Activated CD8-positive, alpha-beta memory T cell treated with anti-CD3 and anti-CD28 coated beads, Interleukin-2, amount 10 ng/mL, durations not matched to agents 7 days and 5 days (primary cell): Measurements from ENCODE around the gene SPTLC2. TPM values are rescaled to one million over a fixed set of nuclear protein-coding genes. Genes with fewer than 3 reads are reported as not detected.

ENCODE experiments used
- ATAC-seq: fragments of 150-1000 bp; cut with Tn5 transposase; one replicate; pipeline ENCODE4 v1.10.0; 2021; ENCODE audit warnings: moderate library complexity
- CTCF ChIA-PET: fragments of 350-600 bp; sonication (Branson Sonifier 250); formaldehyde crosslinking; loops from one replicate; lab custom pipeline; 2021; ENCODE audit warnings: antibody characterized with exemption; lab: Charles Lee
- DNase-seq: peaks from one replicate; pipeline ENCODE4 v3.0.0-alpha.2; 2020
- H3K27ac Mint-ChIP-seq: one replicate; pipeline ENCODE4 v1.8.0; 2021; ENCODE audit warnings: mild to moderate bottlenecking, mixed read lengths
- H3K27me3 Mint-ChIP-seq: one replicate; pipeline ENCODE4 v1.8.0; 2021; ENCODE audit warnings: mixed read lengths
- H3K36me3 Mint-ChIP-seq: one replicate; pipeline ENCODE4 v1.8.0; 2021; ENCODE audit warnings: mild to moderate bottlenecking, mixed read lengths
- H3K4me1 Mint-ChIP-seq: one replicate; pipeline ENCODE4 v1.8.0; 2021; ENCODE audit warnings: mixed read lengths
- H3K4me3 Mint-ChIP-seq: one replicate; pipeline ENCODE4 v1.8.0; 2021; ENCODE audit warnings: mild to moderate bottlenecking, moderate library complexity, mixed read lengths
- H3K9me3 Mint-ChIP-seq: one replicate; pipeline ENCODE4 v1.8.0; 2022; ENCODE audit warnings: low read depth, mixed read lengths
- total RNA-seq, 2 experiments: library from RNA; stranded (reverse); gene quantifications; one replicate each; pipeline ENCODE4 v1.2.3, GENCODE V29; 2021

The SPTLC2 gene
- total RNA-seq, 2 experiments from 2014 or later, result 34.5 to 43.3 TPM

DNA sequence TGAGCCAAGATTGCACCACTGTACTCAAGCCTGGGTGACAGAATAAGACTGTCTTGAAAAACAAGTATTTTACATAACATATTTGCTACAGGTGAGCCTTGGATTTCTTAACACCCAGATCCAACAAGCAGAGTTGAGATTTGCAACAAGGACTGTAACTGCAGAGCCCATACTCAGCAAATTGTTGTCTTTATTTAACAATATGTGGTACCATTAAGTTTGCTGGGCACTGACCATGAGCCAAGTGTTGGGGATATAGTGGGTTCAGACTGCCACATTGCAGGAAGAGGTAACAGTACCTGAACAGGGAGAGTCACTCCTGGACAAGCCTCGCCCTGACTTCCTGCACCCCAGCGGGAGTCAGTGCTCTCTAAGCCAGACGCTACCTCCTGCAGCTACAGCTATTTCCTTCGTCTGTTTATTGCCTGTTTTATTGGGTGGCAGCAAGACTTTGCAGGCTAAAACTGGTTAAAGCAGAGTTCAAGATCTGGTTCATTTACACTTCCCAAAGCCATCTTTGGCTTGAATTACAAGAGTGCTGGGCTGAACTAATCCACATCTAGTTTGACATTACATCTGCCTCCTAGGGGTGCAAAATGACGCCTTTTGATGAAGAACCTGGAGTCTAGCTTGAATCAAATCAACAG lies 146.1 kb downstream of the SPTLC2 start:
- DNase-seq (no peak), ATAC-seq (no peak)
- Mint-ChIP-seq H3K36me3 (peaks cover 28% of the 10 kb centered on the region), H3K27me3 (no peaks in the 10 kb centered on the region), H3K4me1 (no peaks in the 10 kb centered on the region), H3K9me3 (no peaks in the 10 kb centered on the region), H3K27ac (no peak overlapping the region), H3K4me3 (no peak overlapping the region)
- CTCF ChIA-PET, result no interaction called here

GRCh38 chr14:77469539-77469938 lies 146.9 kb downstream of the SPTLC2 start:
- no peak overlapping the region for H3K4me3 Mint-ChIP-seq
- ATAC-seq (no peak), DNase-seq (no peak)
- no peaks in the 10 kb centered on the region for H3K4me1 Mint-ChIP-seq
- H3K27me3 Mint-ChIP-seq, result no peaks in the 10 kb centered on the region
- no peak overlapping the region for H3K27ac Mint-ChIP-seq
- no peaks in the 10 kb centered on the region for H3K9me3 Mint-ChIP-seq
- peaks cover 34% of the 10 kb centered on the region for H3K36me3 Mint-ChIP-seq
- CTCF ChIA-PET, result no interaction called here

- Mint-ChIP-seq H3K27ac (no peak overlapping the region), H3K4me1 (no peaks in the 10 kb centered on the region), H3K4me3 (no peak overlapping the region), H3K9me3 (no peaks in the 10 kb centered on the region), H3K27me3 (no peaks in the 10 kb centered on the region), H3K36me3 (peaks cover 36% of the 10 kb centered on the region)
- CTCF ChIA-PET, result no interaction called here
- DNase-seq, result no peak
- no peak for ATAC-seq
These were observed 147.4 kb downstream of the SPTLC2 start for GRCh38 chr14:77469067-77469505.

DNA sequence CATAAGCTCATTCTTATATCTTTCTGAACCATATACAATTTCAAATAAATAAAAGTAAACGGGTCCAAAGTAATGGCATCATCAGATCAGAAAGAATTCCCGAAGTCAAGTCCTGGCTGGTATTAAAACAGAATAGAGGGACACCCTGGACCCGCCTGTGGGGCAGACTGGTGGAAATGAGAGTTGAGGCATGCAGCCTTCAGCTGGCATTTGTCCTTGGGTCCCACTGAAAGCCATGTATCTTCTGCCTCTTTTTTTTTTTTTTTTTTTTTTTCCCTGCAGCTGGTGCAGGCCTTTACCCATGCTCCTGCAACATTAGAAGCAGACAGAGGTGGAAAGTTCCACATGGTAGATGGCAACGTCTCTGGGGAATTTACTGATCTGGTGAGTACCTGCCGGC lies 148.6 kb downstream of the SPTLC2 start:
- CTCF ChIA-PET, result interaction anchor here (0.7 to 1.1 kb wide), 2 partner anchors 9 to 11 kb away, joined by 3 to 4 read pairs; no protein-coding TSS in a partner anchor
- ATAC-seq (no peak), DNase-seq (no peak)
- Mint-ChIP-seq H3K36me3 (peaks cover 42% of the 10 kb centered on the region), H3K27ac (no peak overlapping the region), H3K27me3 (no peaks in the 10 kb centered on the region), H3K4me1 (no peaks in the 10 kb centered on the region), H3K4me3 (no peak overlapping the region), H3K9me3 (no peaks in the 10 kb centered on the region)

DNA sequence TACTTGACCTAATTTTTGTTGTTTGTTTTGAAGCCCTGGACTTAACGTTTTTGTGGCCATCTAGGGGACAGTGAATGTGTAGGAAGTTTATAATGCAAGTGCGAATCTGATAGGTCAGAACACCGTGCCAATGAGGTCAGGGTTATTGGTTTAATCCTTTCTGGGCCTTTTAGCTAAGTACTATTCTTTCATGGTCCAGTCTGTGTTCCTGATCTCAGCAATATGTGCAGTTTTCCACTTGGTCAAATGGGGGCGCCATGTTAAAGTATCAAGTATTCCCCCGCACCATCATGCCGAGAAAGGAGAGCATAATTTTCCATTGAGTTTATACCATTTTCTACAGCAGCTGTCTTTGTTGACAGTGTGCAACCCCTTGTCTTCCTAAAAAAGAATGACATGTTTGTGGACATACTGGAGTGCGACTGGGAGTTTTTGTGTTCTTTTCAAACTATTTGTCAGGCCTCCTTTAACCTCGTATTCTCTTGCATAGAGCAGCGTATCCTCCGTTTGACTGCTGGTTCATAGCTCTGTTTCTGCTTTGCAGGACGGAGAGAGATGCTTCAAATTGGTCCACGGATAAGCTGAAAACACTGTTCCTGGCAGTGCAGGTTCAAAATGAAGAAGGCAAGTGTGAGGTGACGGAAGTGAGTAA lies 157.2 kb downstream of the SPTLC2 start:
- Mint-ChIP-seq H3K4me1 (peaks cover 36% of the 10 kb centered on the region), H3K27me3 (no peaks in the 10 kb centered on the region), H3K9me3 (no peaks in the 10 kb centered on the region), H3K36me3 (peaks cover 33% of the 10 kb centered on the region), H3K4me3 (peak overlapping the region; percentile 93), H3K27ac (peak overlapping the region; percentile 99)
- ATAC-seq, result no peak
- DNase-seq, result peak; percentile 83
- CTCF ChIA-PET, result interaction anchor here (0.8 to 3.2 kb wide), 15 partner anchors 9 to 363 kb away, joined by 3 to 33 read pairs (median 4); partner anchors contain the start of genes SAMD15 and TMED8

- H3K27me3 Mint-ChIP-seq, result no peaks in the 10 kb centered on the region
- peaks cover 36% of the 10 kb centered on the region for H3K4me1 Mint-ChIP-seq
- ATAC-seq (peak; percentile 23), DNase-seq (peak; percentile 70)
- H3K4me3 Mint-ChIP-seq, result peak overlapping the region; percentile 93
- CTCF ChIA-PET, result interaction anchor here (0.9 to 3.2 kb wide), 11 partner anchors 9 to 295 kb away, joined by 3 to 33 read pairs (median 4); partner anchors contain the start of genes SAMD15 and TMED8
- peaks cover 29% of the 10 kb centered on the region for H3K36me3 Mint-ChIP-seq
- H3K9me3 Mint-ChIP-seq, result no peaks in the 10 kb centered on the region
- H3K27ac Mint-ChIP-seq, result peak overlapping the region; percentile 99
These were observed 158.0 kb downstream of the SPTLC2 start for GRCh38 chr14:77458249-77458950.

- H3K36me3 Mint-ChIP-seq, result peaks cover 34% of the 10 kb centered on the region
- CTCF ChIA-PET, result interaction anchor here (1.6 to 3.2 kb wide), 3 partner anchors 95 to 296 kb away, joined by 4 to 33 read pairs (median 6); no protein-coding TSS in a partner anchor
- DNase-seq (peak; percentile 99), ATAC-seq (peak; percentile 93)
- H3K9me3 Mint-ChIP-seq, result no peaks in the 10 kb centered on the region
- peak within 1 kb of the TSS; percentile 93 for H3K4me3 Mint-ChIP-seq
- H3K4me1 Mint-ChIP-seq, result peaks cover 36% of the 10 kb centered on the region
- H3K27me3 Mint-ChIP-seq, result no peaks in the 10 kb centered on the region
- peak within 1 kb of the TSS; percentile 99 for H3K27ac Mint-ChIP-seq
These were observed 158.8 kb downstream of the SPTLC2 start, which contains the start of the genes AHSA1 and VIPAS39 for GRCh38 chr14:77457522-77458248. Gene AHSA1, plus strand, starts transcription at chr14:77458093. Its CDS starts 97 bp downstream, at chr14:77458190. Gene VIPAS39, minus strand, starts transcription at chr14:77457601. Its CDS starts 3,499 bp downstream, at chr14:77454102.

- no peaks in the 10 kb centered on the region for H3K27me3 Mint-ChIP-seq
- peaks cover 36% of the 10 kb centered on the region for H3K4me1 Mint-ChIP-seq
These were observed 159.3 kb downstream of the SPTLC2 start for GRCh38 chr14:77457115-77457521.

More at GRCh38 chr14:77457115-77457521, 159.3 kb downstream of the SPTLC2 start:
- Mint-ChIP-seq H3K36me3 (peaks cover 33% of the 10 kb centered on the region), H3K27ac (peak overlapping the region; percentile 99), H3K9me3 (no peaks in the 10 kb centered on the region), H3K4me3 (peak overlapping the region; percentile 93)
- DNase-seq (no peak), ATAC-seq (peak; percentile 1)
- CTCF ChIA-PET, result interaction anchor here (1.1 kb wide), 1 partner anchor 9 kb away, joined by 3 read pairs; no protein-coding TSS in a partner anchor

Other genes starting within 250 kb of the SPTLC2 start
- 10 to 100 TPM; 17.6 to 24.4 TPM for gene TMED8, start 239.5 kb downstream of the SPTLC2 start, total RNA-seq
- gene SAMD15, start 239.3 kb downstream of the SPTLC2 start, total RNA-seq, result under 1 TPM; 0.12 to 0.14 TPM
- under 1 TPM; 0.45 to 0.53 TPM for gene NOXRED1, start 193.1 kb downstream of the SPTLC2 start, total RNA-seq
- gene VIPAS39, start 159.0 kb downstream of the SPTLC2 start, total RNA-seq, result 10 to 100 TPM; 16.9 to 19.3 TPM
- gene AHSA1, start 158.5 kb downstream of the SPTLC2 start, total RNA-seq, result 100 to 1,000 TPM; 219 to 266 TPM
- gene ISM2, start 117.8 kb downstream of the SPTLC2 start, total RNA-seq, result not detected
- gene ALKBH1, start 91.4 kb upstream of the SPTLC2 start, total RNA-seq, result 10 to 100 TPM; 12.3 to 19.6 TPM
- 10 to 100 TPM; 91.8 to 94.5 TPM for gene SLIRP, start 91.5 kb upstream of the SPTLC2 start, total RNA-seq
- gene SNW1, start 144.5 kb upstream of the SPTLC2 start, total RNA-seq, result 100 to 1,000 TPM; 103 to 112 TPM
- 1 to 10 TPM; 2.5 to 3.5 TPM for gene ADCK1, start 183.5 kb upstream of the SPTLC2 start, total RNA-seq